Common myeloid progenitor, CD34-positive (primary cell): ENCODE results near the gene STEEP1.
A peak's percentile ranks its signal among the peaks of the same experiment; 100 is the strongest.

Experiments used
- CTCF ChIA-PET: fragments of 350-600 bp; sonication (Branson Sonifier 250); formaldehyde crosslinking; loops from one replicate; lab custom pipeline; 2021; ENCODE audit warnings: antibody characterized with exemption; lab: Charles Lee
- POLR2A ChIA-PET: fragments of 350-600 bp; sonication (Branson Sonifier 250); formaldehyde crosslinking; loops from one replicate; lab custom pipeline; 2021; ENCODE audit warnings: antibody characterized with exemption; lab: Charles Lee
- DNase-seq, 3 donors: peaks; one replicate each; pipeline versions ENCODE4 v3.0.0 to v3.0.0-alpha.2; 2013
- H3K27ac ChIP-seq, 2 experiments: 1 replicate in 1 of 2; 2 replicates in 1 of 2; pipeline ENCODE4 v1.7.0; 2013; ENCODE audit warnings: inconsistent platforms in 2 of 2, low read length in 2 of 2, mild to moderate bottlenecking in 2 of 2, low read depth in 1 of 2, moderate library complexity in 1 of 2; ENCODE audit not compliant: severe bottlenecking in 2 of 2, insufficient read depth in 1 of 2, poor library complexity in 1 of 2
- H3K27me3 ChIP-seq, 5 experiments: replicated peaks in 2 of 5; 1 replicate in 3 of 5; 2 replicates in 2 of 5; pipeline versions ENCODE4 v1.6.1 to v1.7.0; 2013; ENCODE audit warnings: low read length in 4 of 5, mild to moderate bottlenecking in 2 of 5, moderate library complexity in 2 of 5, inconsistent platforms in 1 of 5; ENCODE audit not compliant: insufficient read depth in 5 of 5, control insufficient read depth in 4 of 5
- H3K36me3 ChIP-seq, 4 experiments: 1 replicate in 2 of 4; 2 replicates in 2 of 4; pipeline versions ENCODE4 v1.6.1 to v1.7.0; 2013; ENCODE audit warnings: low read length in 3 of 4, control low read depth in 1 of 4, mild to moderate bottlenecking in 1 of 4; ENCODE audit not compliant: control insufficient read depth in 4 of 4, insufficient read depth in 4 of 4
- H3K4me1 ChIP-seq, 4 experiments: 1 replicate in 3 of 4; 2 replicates in 1 of 4; pipeline versions ENCODE4 v1.6.1 to v1.7.1; 2013; ENCODE audit warnings: low read length in 3 of 4, mild to moderate bottlenecking in 3 of 4, control low read depth in 1 of 4, inconsistent platforms in 1 of 4, moderate library complexity in 1 of 4; ENCODE audit not compliant: control insufficient read depth in 4 of 4, insufficient read depth in 4 of 4; ENCODE audit errors: control extremely low read depth in 1 of 4
- H3K4me3 ChIP-seq, 7 experiments: 1 replicate in 4 of 7; 2 replicates in 3 of 7; pipeline versions ENCODE4 v1.5.1 to v1.7.0; 2013; ENCODE audit warnings: mild to moderate bottlenecking in 7 of 7, low read length in 6 of 7, moderate library complexity in 6 of 7, inconsistent platforms in 2 of 7, low read depth in 2 of 7, control low read depth in 1 of 7; ENCODE audit not compliant: insufficient read depth in 4 of 7, control insufficient read depth in 1 of 7; ENCODE audit errors: extremely low read depth in 1 of 7
- H3K9me3 ChIP-seq, 5 experiments: 1 replicate in 4 of 5; 2 replicates in 1 of 5; pipeline versions ENCODE4 v1.6.1 to v1.7.1; 2013; ENCODE audit warnings: low read length in 4 of 5, mild to moderate bottlenecking in 2 of 5, inconsistent platforms in 1 of 5, low read depth in 1 of 5, moderate library complexity in 1 of 5; ENCODE audit not compliant: control insufficient read depth in 4 of 5, insufficient read depth in 2 of 5; ENCODE audit errors: control extremely low read depth in 1 of 5
- WGBS: methylation state at CpG from one replicate; pipeline ENCODE4 v1.1.5; 2013; ENCODE audit not compliant: insufficient coverage; 5-methylcytosine and 5-hydroxymethylcytosine counted together

The STEEP1 gene

DNA sequence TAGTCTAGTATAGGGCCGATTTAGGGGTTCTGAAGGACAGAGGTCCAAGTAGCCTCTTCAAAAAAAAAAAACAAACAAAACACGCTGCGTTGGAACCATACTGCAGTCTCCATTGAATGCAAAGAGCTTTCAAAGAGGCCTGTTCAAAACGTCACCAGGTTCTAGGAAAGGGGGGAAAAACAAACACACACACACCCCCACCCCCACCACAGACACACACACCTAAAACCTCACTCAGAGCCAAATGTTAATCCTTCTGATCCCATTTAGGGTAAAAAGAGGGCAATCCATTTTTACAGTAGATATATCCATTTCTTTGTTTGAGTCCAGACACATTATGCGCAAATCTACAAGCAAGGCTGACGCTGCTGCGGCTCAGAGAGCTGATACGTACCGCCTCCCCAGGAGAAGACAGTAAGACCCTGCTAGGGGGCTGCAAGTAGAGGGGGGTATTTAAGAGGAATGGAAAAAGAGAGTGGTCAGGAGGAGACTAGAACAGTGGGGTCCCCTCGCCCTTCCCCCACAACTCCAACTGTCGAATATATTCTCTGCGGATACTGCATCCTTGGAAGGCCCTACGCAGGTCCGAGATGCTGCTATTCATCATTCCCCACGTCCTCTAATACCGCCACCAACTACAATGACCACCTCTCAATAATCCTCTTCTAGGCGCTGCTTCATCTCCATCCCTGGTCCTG is 39.7 kb upstream of the STEEP1 start:
- Histone ChIP-seq H3K27me3 (peaks cover 0 to 11% (median 0%) of the 10 kb centered on the region in 5 experiments), H3K36me3 (peaks cover 0 to 3% (median 1%) of the 10 kb centered on the region in 4 experiments), H3K27ac (peak overlapping the region in 1 of 2 experiments; percentile 26), H3K4me1 (peaks cover 0 to 18% (median 9%) of the 10 kb centered on the region in 4 experiments), H3K9me3 (no peaks in the 10 kb centered on the region), H3K4me3 (peak overlapping the region; percentile 44 to 88 (median 74))
- ChIA-PET POLR2A (interaction anchor here (1.3 kb wide), 1 partner anchor 30 kb away, joined by 5 read pairs; the partner anchor contains the start of gene UBE2A), CTCF (no interaction called here)
- WGBS, result 47% methylated on average over 12 of the region's 17 CpGs
- peak in 1 of 3 donors; percentile 12 for DNase-seq

DNA sequence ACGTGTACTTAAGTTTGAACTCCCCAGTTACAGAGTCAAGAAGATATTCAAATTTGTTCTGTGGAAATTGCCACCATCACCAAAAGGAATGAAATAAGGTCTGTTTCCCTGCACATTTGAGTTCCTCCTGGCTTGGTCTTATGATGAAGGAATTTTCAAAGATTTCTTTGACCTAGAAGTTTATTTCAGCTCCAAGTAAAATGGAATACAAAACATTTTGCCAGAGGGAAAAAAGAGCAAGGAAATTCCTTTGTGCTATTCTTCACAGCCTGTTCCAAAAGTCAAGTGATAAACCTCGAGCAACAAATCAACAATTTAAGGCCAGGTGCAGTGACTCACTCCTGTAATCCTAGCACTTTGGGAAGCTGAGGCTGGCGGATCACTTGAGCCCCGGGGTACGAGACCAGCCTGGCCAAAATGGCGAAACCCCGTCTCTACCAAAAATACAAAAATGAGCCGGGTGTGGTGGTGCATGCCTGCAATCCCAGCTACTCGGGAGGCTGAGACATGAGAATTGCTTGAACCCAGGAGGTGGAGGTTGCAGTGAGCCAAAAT is 37.6 kb upstream of the STEEP1 start:
- H3K9me3 ChIP-seq, result no peaks in the 10 kb centered on the region
- 86% methylated on average over 9 of the region's 9 CpGs for WGBS
- H3K36me3 ChIP-seq, result peaks cover 0 to 3% (median 1%) of the 10 kb centered on the region in 4 experiments
- DNase-seq, result no peak
- H3K4me1 ChIP-seq, result peaks cover 0 to 18% (median 9%) of the 10 kb centered on the region in 4 experiments
- no peak overlapping the region for H3K27ac ChIP-seq
- H3K27me3 ChIP-seq, result peaks cover 0 to 11% (median 0%) of the 10 kb centered on the region in 5 experiments
- CTCF ChIA-PET, result interaction anchor here (0.6 to 1.0 kb wide), 3 partner anchors 8 to 84 kb away, joined by 3 to 6 read pairs (median 4); no protein-coding TSS in a partner anchor
- no peak overlapping the region for H3K4me3 ChIP-seq
- POLR2A ChIA-PET, result no interaction called here

DNA sequence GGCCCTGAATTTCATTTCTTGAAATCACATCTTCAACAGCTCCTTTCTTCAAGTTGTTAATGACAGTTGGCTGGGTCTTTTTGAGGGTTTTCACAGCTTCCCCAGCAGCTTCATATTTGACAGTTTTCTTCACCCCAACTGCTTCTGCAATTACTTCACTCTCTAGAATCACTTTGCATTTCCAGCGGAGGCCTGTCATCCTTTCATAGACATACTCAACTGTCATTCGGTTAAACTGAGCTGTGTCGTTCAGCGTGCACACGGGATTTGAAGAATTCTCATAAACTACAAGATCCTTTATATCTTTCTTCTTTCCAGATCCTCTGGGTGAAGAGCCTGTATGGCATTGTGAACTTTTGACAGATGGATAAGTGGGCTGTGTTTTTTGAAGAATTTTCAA is 24.6 kb upstream of the STEEP1 start:
- Histone ChIP-seq H3K27me3 (peaks cover 0 to 4% (median 0%) of the 10 kb centered on the region in 5 experiments), H3K27ac (no peak overlapping the region), H3K4me1 (no peaks in the 10 kb centered on the region), H3K4me3 (no peak overlapping the region), H3K9me3 (no peaks in the 10 kb centered on the region), H3K36me3 (peaks cover 8 to 37% (median 19%) of the 10 kb centered on the region in 4 experiments)
- ChIA-PET CTCF (interaction anchor here (0.6 kb wide), 1 partner anchor 155 kb away, joined by 3 read pairs; no protein-coding TSS in a partner anchor), POLR2A (no interaction called here)
- DNase-seq, result no peak
- no CpG with 5 or more reads among the region's 5 CpGs for WGBS

DNA sequence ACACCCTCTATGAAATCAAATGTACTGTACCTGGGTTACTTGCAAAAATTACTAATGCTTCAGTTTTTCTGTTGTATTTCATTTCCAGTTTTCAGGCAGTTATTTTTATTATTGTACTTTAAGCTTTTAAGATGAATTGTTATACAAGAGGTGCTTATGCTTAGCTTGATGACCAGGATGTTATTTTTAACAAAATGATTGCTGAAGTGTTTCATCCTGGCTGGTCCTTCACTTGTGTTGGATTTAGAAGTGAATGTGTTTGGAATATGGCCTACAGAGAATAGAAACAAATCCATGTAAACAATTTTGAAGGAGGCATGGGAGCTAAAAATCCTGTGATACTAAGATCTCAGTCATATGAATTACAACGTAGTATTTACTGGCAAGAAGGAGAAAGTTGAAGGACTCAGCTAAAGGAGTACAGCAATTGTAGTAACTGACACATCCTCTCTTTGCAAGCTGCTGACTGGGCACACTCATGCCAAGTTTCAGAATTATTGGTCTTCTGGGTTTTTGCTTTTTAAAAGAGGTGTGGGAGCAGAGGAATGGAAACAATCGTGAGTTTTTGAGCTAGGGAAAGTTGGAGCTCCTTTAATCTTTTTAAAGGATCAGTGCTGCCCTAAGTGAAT is 18.3 kb upstream of the STEEP1 start:
- ChIA-PET CTCF (interaction anchor here (1.0 to 1.6 kb wide), 3 partner anchors 8 to 68 kb away, joined by 3 to 4 read pairs (median 4); no protein-coding TSS in a partner anchor), POLR2A (interaction anchor here (0.6 to 1.1 kb wide), 2 partner anchors 9 to 13 kb away, joined by 4 to 11 read pairs; no protein-coding TSS in a partner anchor)
- 67% methylated on average over 1 of the region's 2 CpGs for WGBS
- no peaks in the 10 kb centered on the region for H3K9me3 ChIP-seq
- no peak overlapping the region for H3K27ac ChIP-seq
- no peak overlapping the region for H3K4me3 ChIP-seq
- peaks cover 0 to 2% (median 0%) of the 10 kb centered on the region in 5 experiments for H3K27me3 ChIP-seq
- no peaks in the 10 kb centered on the region for H3K4me1 ChIP-seq
- peaks cover 2 to 14% (median 4%) of the 10 kb centered on the region in 4 experiments for H3K36me3 ChIP-seq
- DNase-seq, result no peak

- Histone ChIP-seq H3K36me3 (peaks cover 0 to 9% (median 2%) of the 10 kb centered on the region in 4 experiments), H3K9me3 (no peaks in the 10 kb centered on the region), H3K27me3 (peaks cover 0 to 2% (median 0%) of the 10 kb centered on the region in 5 experiments), H3K27ac (no peak overlapping the region), H3K4me3 (no peak overlapping the region), H3K4me1 (peaks cover 0 to 10% (median 8%) of the 10 kb centered on the region in 4 experiments)
- ChIA-PET CTCF (interaction anchor here (1.2 kb wide), 1 partner anchor 30 kb away, joined by 3 read pairs; no protein-coding TSS in a partner anchor), POLR2A (no interaction called here)
- DNase-seq, result peak in 2 of 3 donors; percentile 14 to 27
Observed at GRCh38 chrX:119579414-119579813, 14.2 kb upstream of the STEEP1 start.

DNA sequence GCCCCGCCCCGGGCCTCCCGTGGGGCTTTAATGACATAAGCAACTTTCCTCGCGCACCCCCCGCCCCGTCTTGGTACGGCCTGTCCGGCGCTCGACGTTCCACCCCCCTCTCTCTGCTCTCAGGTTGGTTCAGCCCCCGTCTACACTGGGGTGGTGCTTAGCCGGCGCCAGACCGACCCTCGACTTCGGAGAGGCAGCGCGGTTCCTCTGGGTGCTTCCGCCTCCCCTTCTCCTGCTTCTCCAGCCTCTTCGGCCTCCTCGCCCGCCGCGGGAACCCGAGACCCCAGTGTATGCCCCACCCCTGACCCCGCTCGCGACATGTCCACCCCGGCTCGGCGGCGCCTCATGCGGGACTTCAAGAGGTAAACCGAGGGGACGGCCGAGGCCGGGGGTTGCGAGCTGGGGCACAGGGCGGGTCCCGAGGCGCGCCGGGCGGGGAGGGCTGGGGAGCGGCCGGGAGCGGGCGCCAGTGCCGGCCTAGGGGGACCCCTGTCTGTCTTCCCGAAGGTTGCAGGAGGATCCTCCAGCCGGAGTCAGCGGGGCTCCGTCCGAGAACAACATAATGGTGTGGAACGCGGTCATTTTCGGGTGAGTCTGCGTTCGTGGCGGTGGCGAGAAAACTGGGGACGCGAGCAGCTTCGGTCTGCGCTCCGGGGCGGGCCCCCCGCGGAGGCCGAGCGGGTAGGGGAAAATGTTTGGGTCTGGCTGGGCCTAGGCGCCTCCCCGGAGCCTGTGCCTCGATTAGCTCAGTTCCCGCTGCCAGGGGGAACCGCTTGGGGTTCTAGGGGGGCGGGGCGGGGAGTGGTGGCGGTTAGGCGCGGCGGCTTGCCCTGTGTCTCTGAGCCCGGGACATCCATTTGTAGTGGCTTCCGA is 9.4 kb upstream of the STEEP1 start, which contains the start of gene UBE2A:
Gene UBE2A (plus strand): TSS at position 170 of the 873 bp plus-strand sequence. CDS start 149 bp downstream, at position 319.
- peak; percentile 92 to 97 (median 97) for DNase-seq
- WGBS, result 34% methylated on average over 74 of the region's 86 CpGs
- H3K4me1 ChIP-seq, result peaks cover 0 to 16% (median 12%) of the 10 kb centered on the region in 4 experiments
- H3K27me3 ChIP-seq, result peaks cover 0 to 2% (median 0%) of the 10 kb centered on the region in 5 experiments
- peak within 1 kb of the TSS; percentile 70 to 81 for H3K27ac ChIP-seq
- ChIA-PET POLR2A (interaction anchor here (0.6 to 2.0 kb wide), 7 partner anchors 9 to 727 kb away, joined by 3 to 11 read pairs (median 5); partner anchors contain the start of genes NKRF and STEEP1), CTCF (interaction anchor here (1.4 kb wide), 1 partner anchor 14 kb away, joined by 4 read pairs; no protein-coding TSS in a partner anchor)
- H3K36me3 ChIP-seq, result no peaks in the 10 kb centered on the region
- no peaks in the 10 kb centered on the region for H3K9me3 ChIP-seq
- peak within 1 kb of the TSS; percentile 62 to 85 (median 75) for H3K4me3 ChIP-seq
